IPS-11a (cell line): ENCODE measurements around the gene VEGFC.

Experiments used
- H3K4me3 ChIP-seq: one replicate; pipeline ENCODE4 v1.5.1; 2013; ENCODE audit warnings: low read depth, low read length, control low read depth

VEGFC gene

DNA sequence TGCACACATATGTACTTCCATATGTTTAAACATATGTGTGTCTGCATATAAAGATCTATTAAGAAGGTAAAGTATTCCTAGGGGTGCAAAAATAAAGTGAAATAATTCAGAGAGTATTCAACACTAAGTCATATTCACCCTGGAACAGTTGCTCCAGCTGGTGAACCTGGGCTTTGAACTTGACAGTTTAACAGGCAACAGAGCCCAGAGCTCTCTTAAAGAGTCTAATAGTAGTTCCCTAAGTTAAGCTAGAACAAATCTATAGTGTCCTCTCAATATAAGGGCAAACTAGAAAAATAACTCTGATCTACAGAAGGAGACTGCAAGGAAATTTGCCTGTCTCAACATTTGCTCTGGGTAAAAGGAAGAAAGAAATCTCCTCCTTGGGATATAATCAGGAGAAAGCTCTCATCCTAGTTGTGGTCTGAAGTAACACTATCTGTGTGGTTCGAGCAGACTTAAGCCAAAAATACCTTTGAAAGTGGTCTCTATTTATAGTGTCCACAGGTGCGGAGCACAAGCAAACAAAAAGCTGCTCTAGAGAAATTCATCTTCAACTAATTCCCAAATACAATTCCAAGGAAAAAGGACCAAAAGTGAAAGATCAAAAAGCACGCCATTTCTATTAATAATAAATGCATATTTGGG lies 29.9 kb downstream of the VEGFC start:
- no peak overlapping the region for H3K4me3 ChIP-seq

DNA sequence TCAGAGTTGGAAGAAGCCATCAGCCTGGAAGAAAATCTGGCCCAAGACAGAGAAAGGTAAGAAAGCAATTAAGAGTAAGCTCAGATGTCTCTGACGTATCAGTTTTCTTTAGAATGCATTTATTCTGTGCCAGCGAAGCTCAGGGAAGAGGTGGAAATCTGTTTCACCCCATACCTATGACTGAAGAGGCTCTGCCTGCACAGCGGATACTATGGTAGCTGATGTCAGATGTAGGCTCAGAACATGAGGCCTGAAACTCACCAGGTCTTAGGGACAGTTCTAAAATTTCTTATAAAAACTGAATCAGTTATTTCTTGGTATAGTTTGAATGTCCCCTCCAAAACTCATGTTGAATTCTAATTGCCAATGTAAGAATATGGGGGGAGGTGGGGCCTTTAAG lies 30.9 kb downstream of the VEGFC start:
- H3K4me3 ChIP-seq: no peak overlapping the region

DNA sequence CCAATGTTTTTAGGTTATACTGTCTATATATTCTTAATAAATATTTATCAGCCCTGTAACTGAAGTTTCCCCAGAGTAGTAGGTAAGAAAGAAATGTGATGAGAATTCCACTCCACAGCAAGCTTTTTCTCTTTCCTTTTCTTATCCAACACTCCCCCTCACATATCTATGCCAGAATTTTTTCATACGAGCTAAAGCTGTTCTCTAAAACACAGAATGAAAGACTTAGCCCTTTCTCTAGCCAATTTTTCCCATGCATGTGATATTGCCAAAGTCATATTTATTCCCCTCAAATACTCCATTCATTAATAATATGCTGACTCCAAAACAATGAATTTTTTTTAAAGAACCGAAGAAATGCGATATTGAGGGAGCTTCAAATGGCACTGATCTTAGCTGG lies 32.3 kb downstream of the VEGFC start:
- no peak overlapping the region for H3K4me3 ChIP-seq

- H3K4me3 ChIP-seq: no peak overlapping the region
Measured at GRCh38 chr4:176758731-176759130, 34.0 kb downstream of the VEGFC start.

DNA sequence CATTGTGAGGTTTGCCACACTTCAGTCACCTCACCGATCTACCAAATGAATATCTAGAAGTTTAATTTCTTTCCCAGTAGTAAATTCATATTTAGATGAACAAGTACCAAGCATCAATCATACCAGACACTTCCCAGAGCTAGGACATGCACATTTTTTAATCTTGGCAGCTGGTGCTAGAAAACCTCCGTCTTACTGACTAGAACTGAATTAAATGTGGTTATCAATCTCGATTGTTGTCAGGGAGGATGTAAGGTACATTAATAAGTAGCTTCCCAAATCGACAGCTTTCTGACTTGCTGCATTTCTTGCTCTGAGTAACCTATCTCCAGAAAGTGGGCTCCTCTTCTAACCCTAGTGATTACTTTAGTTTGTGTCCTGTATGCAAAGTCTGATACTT lies 34.4 kb downstream of the VEGFC start:
- H3K4me3 ChIP-seq: no peak overlapping the region

- no peak overlapping the region for H3K4me3 ChIP-seq
Measured at GRCh38 chr4:176755613-176756012, 37.1 kb downstream of the VEGFC start.

DNA sequence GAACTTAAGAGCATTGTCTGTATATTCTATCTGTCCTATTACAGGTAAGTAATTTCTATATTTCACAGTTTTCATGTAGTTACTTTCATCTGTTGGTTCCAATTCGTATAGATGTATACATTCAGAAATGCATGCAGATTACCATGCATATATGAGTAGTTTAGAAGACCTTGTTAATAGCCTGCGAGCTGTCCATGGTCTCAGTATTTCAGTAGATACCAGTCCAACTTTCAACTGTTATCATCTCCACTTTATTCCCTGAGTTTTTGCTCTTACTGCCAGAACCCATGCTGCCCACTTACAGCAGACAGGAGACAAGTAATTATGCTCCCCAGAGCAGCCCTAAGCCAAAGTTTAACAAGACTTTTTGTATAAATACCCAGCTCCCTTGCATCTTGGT lies 37.7 kb downstream of the VEGFC start:
- H3K4me3 ChIP-seq: no peak overlapping the region

DNA sequence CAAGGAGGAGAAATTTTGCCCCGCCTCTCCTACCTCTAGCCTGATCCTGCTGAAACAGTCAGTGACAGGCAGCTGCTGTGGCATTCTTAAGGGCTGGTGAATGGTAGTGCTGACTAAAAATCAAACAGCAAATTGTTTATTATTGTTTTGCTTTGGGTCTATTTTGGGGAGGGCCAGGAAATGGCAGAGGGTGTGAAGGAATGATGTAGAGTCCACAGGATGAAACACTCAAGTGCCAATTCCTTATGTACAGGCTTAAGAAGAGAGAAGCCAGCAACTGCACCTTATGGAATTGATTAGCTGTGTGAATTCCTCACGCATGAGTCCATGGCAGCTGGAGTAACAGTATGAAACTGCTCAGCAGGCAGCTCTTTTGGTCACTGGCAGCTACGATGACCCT lies 39.7 kb downstream of the VEGFC start:
- H3K4me3 ChIP-seq: no peak overlapping the region

GRCh38 chr4:176752191-176752749 lies 40.5 kb downstream of the VEGFC start:
- no peak overlapping the region for H3K4me3 ChIP-seq

GRCh38 chr4:176751061-176751460 lies 41.7 kb downstream of the VEGFC start:
- H3K4me3 ChIP-seq: no peak overlapping the region

DNA sequence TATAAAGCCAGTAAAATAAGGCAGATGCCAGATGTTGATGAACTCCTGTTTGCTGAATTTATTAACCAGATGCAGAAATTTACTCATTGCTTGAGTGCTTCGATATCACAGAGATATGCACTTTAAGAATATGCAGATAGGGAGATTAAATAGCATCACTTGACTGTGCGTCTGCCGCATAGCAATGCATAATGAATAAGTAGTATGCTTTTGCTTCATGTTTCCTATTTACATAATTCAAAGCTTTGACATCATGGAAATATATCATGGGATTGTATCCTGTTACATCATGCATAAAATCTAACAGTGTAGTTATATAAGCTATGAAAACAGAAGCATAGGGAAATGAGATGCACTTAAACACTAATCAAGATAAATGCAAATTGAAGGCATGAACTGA lies 45.9 kb downstream of the VEGFC start:
- no peak overlapping the region for H3K4me3 ChIP-seq

GRCh38 chr4:176745902-176746301 lies 46.8 kb downstream of the VEGFC start:
- H3K4me3 ChIP-seq: no peak overlapping the region

- H3K4me3 ChIP-seq: no peak overlapping the region
Measured at GRCh38 chr4:176744091-176744490, 48.6 kb downstream of the VEGFC start.

- no peak overlapping the region for H3K4me3 ChIP-seq
Measured at GRCh38 chr4:176742211-176742610, 50.5 kb downstream of the VEGFC start.

- H3K4me3 ChIP-seq: no peak overlapping the region
Measured at GRCh38 chr4:176741253-176741652, 51.5 kb downstream of the VEGFC start.

GRCh38 chr4:176735300-176735699 lies 57.4 kb downstream of the VEGFC start:
- no peak overlapping the region for H3K4me3 ChIP-seq

GRCh38 chr4:176734461-176734860 lies 58.3 kb downstream of the VEGFC start:
- H3K4me3 ChIP-seq: no peak overlapping the region

- no peak overlapping the region for H3K4me3 ChIP-seq
Measured at GRCh38 chr4:176729489-176729888, 63.2 kb downstream of the VEGFC start.

- H3K4me3 ChIP-seq: no peak overlapping the region
Measured at GRCh38 chr4:176726803-176727202, 65.9 kb downstream of the VEGFC start.

DNA sequence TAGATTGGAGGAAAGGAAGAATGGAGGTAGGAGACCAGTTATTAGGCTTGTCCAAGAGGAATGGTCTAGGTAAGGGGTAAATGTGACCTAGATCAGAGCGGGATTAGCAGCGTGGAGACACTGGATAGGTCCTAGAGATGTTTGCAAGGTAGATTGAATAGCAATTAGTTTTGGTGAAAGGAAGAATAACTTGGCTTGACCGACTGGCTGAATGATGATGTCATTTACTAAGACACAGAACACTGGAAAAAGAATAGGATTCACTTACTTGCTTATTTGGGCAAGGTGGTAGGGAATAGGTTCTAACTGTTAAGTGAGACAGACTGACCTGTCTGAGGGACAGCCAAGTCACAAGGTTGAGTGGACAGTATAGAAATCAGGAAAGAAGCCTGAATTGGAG lies 71.3 kb downstream of the VEGFC start:
- H3K4me3 ChIP-seq: no peak overlapping the region

DNA sequence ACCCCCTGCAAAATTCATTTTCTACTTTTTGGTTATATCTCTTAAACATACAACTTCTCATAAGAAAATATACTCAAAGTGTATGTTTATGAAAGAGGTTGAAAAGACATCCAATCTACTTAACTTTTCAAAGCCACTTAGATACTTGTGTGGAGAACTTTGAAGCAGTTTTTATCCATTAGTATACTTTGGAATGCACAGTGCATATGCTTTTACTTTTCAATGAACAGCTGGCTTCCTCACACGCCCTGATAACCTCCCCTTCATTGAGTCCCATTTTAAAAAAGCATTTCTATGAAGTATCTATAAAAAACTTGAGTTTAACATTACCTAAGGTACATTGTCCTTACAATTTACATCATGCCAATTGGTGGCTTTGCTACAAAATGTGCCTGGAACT lies 73.8 kb downstream of the VEGFC start:
- H3K4me3 ChIP-seq: no peak overlapping the region

- no peak overlapping the region for H3K4me3 ChIP-seq
Measured at GRCh38 chr4:176717237-176717636, 75.5 kb downstream of the VEGFC start.

DNA sequence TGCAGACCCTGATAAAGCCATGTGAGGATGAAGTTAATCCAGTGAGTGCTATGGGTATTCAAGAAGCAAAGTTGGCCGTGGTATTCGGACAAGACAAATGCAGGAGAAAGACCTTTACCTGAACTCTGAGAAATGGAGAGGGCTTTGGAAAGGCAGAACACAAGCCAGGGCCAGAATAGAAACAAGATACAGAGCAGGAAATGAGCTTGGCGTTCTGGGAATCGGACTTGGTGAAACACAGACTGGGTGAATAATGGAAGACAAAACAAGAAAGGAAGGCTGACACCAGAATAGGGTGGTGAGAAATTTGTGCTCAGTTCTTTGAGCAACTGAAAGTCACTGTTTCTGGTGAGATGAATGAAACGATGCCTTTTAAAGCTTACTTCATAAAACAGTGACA lies 83.3 kb downstream of the VEGFC start:
- no peak overlapping the region for H3K4me3 ChIP-seq
